ENCODE data around the gene C6orf136.

- TF ChIP-seq MAX (IDR thresholded peaks at IDR 0.05; ENCODE audit: low read depth, low read length) (no peak), POLR2A (IDR thresholded peaks at IDR 0.05; ENCODE audit: extremely low read depth, insufficient read length) (no peak), CTCF (IDR thresholded peaks at IDR 0.05; ENCODE audit: low read depth, low read length) (peak; percentile 32)
Measured at GRCh38 chr6:30612213-30612612, 34.7 kb upstream of the C6orf136 start.
